Globus pallidus (tissue), 1 donor: ENCODE results near the gene LSR.

Experiments
- DNase-seq: peaks from one replicate; pipeline ENCODE4 v3.0.0-alpha.2; 2015; ENCODE audit warnings: low spot score

The LSR gene

GRCh38 chr19:35302446-35302845 lies 53.6 kb downstream of the LSR start:
- DNase-seq = no peak

GRCh38 chr19:35303357-35303915 lies 54.6 kb downstream of the LSR start:
- DNase-seq = no peak

- no peak for DNase-seq
Observed at GRCh38 chr19:35304036-35304435, 55.2 kb downstream of the LSR start.

GRCh38 chr19:35305181-35305580 lies 56.4 kb downstream of the LSR start:
- DNase-seq = no peak

DNA sequence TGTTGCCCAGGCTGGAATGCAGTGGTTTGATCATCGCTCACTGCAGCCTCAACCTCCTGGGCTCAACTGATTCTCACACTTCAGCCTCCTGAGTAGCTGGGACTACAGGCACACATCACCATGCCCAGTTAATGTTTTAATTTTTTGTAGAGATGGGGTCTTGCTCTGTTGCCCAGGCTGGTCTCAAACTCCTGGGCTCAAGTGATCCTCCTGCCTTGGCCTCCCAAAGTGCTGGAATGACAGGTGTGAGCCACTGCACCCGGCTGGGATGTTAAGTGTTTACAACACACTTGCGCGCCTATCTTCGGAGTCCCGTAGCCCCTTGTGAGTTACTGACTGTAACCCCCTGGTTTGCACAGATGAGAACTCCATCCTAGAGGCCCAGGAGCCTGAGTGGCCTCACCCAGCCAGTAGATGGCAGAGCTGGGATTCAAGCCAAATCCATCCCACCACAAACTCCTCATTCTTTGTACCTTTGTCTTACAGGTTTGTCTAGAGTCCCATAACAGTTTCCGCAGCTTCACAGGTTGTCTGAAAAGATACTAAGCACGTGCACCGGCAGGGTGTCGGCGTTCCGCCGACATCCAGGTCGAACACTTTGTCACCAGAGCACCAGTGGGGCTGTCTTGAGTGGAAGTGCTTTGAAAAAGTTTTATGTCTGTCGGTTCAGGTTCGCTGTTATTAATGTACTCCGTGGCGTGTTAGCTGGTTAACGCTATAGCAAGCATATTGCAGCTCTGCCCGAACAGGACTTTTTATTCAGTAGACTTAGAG lies 57.9 kb downstream of the LSR start:
- DNase-seq = no peak

- DNase-seq = no peak
Observed at GRCh38 chr19:35307931-35308330, 59.1 kb downstream of the LSR start.

DNA sequence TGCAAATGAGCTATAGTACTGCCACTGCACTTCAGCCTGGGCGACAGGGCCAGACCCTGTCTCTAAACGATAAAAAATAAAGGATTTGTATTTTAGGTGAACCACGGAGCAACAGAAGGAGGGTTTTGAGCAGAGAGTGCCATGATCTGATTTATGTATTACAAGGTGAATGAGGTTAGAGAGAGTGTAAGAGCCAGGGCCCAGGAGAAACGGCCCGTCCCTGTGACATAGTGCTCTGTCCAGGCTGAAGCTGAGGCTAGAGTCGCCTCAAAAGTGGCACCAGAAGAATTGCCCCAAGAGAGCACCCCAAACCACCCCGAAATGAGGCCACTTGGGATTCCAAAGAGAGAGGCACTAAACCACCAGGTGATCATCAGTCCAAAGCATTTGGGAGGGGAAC lies 60.1 kb downstream of the LSR start:
- DNase-seq = no peak

DNA sequence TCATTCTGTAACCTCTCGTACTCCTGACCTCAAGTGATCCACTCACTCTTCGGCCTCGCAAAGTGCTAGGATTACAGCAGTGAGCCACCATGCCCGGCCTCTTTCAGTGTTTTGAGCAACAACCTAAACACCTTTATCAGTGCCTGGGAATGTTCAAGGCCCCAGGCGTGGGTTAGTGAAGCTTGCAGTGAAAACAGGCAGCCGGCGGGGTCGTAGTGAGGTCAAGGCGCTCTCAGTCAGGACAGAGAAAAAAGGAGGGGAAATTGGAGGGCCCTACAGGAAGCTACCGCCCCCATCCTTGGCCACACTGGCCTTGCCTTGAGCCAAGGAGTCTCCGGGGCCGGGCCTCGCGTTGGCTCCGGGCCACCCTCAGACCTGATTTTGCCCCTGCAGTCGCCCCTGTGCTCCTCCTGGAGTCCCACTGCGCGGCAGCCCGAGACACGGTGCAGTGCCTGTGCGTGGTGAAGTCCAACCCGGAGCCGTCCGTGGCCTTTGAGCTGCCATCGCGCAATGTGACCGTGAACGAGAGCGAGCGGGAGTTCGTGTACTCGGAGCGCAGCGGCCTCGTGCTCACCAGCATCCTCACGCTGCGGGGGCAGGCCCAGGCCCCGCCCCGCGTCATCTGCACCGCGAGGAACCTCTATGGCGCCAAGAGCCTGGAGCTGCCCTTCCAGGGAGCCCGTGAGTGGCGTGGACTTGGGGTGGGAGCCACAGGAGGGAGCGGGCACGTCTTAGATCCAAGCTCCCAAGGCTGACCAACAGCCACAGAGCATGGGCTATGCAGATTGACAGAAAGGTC lies 60.9 kb downstream of the LSR start:
- no peak for DNase-seq

GRCh38 chr19:35310331-35310730 lies 61.5 kb downstream of the LSR start:
- no peak for DNase-seq

GRCh38 chr19:35310811-35311465 lies 62.1 kb downstream of the LSR start:
- no peak for DNase-seq

- DNase-seq = no peak
Observed at GRCh38 chr19:35311901-35312665, 63.3 kb downstream of the LSR start.

- DNase-seq = no peak
Observed at GRCh38 chr19:35313587-35313986, 64.8 kb downstream of the LSR start.

GRCh38 chr19:35314031-35314430 lies 65.2 kb downstream of the LSR start:
- no peak for DNase-seq

DNA sequence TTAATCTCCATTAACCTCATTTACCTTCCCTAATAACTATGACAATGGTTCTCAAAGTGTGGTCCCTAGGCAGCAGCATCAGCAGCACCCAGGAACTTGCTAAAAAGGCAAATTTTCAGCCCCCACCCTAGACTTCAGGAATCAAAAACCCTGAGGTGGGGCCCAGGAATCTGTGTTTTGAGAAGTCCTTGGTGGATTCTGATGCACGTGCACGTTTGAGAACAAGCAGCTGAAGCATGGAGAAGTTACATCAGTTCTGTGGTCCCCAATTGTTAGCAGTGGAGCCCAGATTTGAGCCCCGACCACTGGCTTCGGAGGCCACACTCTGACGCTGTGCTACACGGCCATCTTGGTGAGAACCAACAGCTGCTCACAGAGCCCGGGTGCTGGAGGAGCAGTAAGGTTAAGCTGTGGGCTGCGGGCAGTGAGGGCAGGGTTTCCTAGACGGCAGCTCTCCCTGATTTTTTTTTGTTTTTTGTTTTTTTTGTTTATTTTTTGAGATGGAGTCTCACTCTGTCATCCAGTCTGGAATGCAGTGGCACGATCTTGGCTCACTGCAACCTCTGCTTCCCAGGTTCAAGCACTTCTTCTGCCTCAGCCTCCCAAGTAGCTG lies 66.2 kb downstream of the LSR start:
- DNase-seq = no peak

GRCh38 chr19:35315883-35316282 lies 67.1 kb downstream of the LSR start:
- DNase-seq = no peak

GRCh38 chr19:35316560-35316959 lies 67.8 kb downstream of the LSR start:
- no peak for DNase-seq
